GM23338 (cell line): Measurements from ENCODE around the gene EDIL3. TPM values are rescaled to one million over a fixed set of nuclear protein-coding genes. Genes with fewer than 3 reads are reported as not detected.

ENCODE experiments used
- ATAC-seq: fragments of 200-7000 bp; cut with Tn5 transposase; 3 replicates; pipeline ENCODE4 v1.9.1; 2020
- DNase-seq: peaks from one replicate; pipeline ENCODE4 v3.0.0-alpha.2; 2015; ENCODE audit warnings: low spot score
- H2AFZ ChIP-seq: fragments of 200-600 bp; sonication (generic); 2 replicates; pipeline ENCODE4 v1.8.0; 2016; ENCODE audit warnings: antibody characterized with exemption, mild to moderate bottlenecking, moderate library complexity
- H3F3A ChIP-seq: fragments of 200-600 bp; sonication (generic); replicated peaks from 2 replicates; pipeline ENCODE4 v1.8.0; 2017; ENCODE audit warnings: antibody characterized with exemption, mixed run types, low read depth
- H3K27ac ChIP-seq: fragments of 200-600 bp; sonication (generic); 2 replicates; pipeline ENCODE4 v1.6.1; 2016; ENCODE audit warnings: low read depth
- H3K27me3 ChIP-seq: fragments of 200-600 bp; sonication (generic); 2 replicates; pipeline ENCODE4 v1.8.0; 2016; ENCODE audit warnings: mild to moderate bottlenecking, mixed run types, moderate library complexity; ENCODE audit not compliant: insufficient read depth
- H3K36me3 ChIP-seq: fragments of 200-600 bp; sonication (generic); 2 replicates; pipeline ENCODE4 v1.8.0; 2016; ENCODE audit warnings: mild to moderate bottlenecking; ENCODE audit not compliant: insufficient read depth
- H3K4me1 ChIP-seq: fragments of 200-600 bp; sonication (generic); 2 replicates; pipeline ENCODE4 v1.8.0; 2016; ENCODE audit warnings: mild to moderate bottlenecking, moderate library complexity; ENCODE audit not compliant: insufficient read depth
- H3K4me2 ChIP-seq: fragments of 200-600 bp; sonication (generic); 2 replicates; pipeline ENCODE4 v1.7.1; 2017; ENCODE audit warnings: mixed run types
- H3K4me3 ChIP-seq: fragments of 200-600 bp; sonication (generic); 2 replicates; pipeline ENCODE4 v1.6.1; 2016; ENCODE audit warnings: mixed run types
- H3K79me2 ChIP-seq: fragments of 200-600 bp; sonication (generic); replicated peaks from 2 replicates; pipeline ENCODE4 v1.8.0; 2017; ENCODE audit warnings: mild to moderate bottlenecking; ENCODE audit not compliant: insufficient read depth
- H3K9me2 ChIP-seq: fragments of 200-600 bp; sonication (generic); 2 replicates; pipeline ENCODE4 v1.8.0; 2017; ENCODE audit not compliant: insufficient read depth
- H4K20me1 ChIP-seq: fragments of 200-600 bp; sonication (generic); replicated peaks from 2 replicates; pipeline ENCODE4 v1.8.0; 2017; ENCODE audit warnings: mild to moderate bottlenecking; ENCODE audit not compliant: insufficient read depth
- H3K27ac Mint-ChIP-seq: 2 replicates; pipeline ENCODE4 v1.8.0; 2020; ENCODE audit warnings: inconsistent platforms, mild to moderate bottlenecking, moderate library complexity, mixed read lengths
- H3K27me3 Mint-ChIP-seq: 3 replicates; pipeline ENCODE4 v1.8.0; 2022; ENCODE audit warnings: low read depth, mild to moderate bottlenecking, moderate library complexity, mixed read lengths, inconsistent platforms; ENCODE audit not compliant: insufficient read depth, poor library complexity
- H3K36me3 Mint-ChIP-seq: 3 replicates; pipeline ENCODE4 v1.8.0; 2021; ENCODE audit warnings: low read depth, mild to moderate bottlenecking, inconsistent platforms, moderate library complexity, mixed read lengths
- H3K4me1 Mint-ChIP-seq: 3 replicates; pipeline ENCODE4 v1.8.0; 2020; ENCODE audit warnings: mild to moderate bottlenecking, inconsistent platforms, mixed read lengths
- H3K4me3 Mint-ChIP-seq: 3 replicates; pipeline ENCODE4 v1.8.0; 2021; ENCODE audit warnings: moderate library complexity, mild to moderate bottlenecking, inconsistent platforms, mixed read lengths
- H3K9me3 Mint-ChIP-seq: 3 replicates; pipeline ENCODE4 v1.8.0; 2020; ENCODE audit warnings: moderate library complexity, mild to moderate bottlenecking, inconsistent platforms, mixed read lengths
- CREB1 ChIP-seq: fragments of 250-450 bp; sonication (Bioruptor Pico); IDR thresholded peaks from 2 replicates; pipeline ENCODE4 v1.5.0; 2020; ENCODE audit warnings: low read depth, mild to moderate bottlenecking, moderate library complexity
- JUNB ChIP-seq: IDR thresholded peaks from one replicate; pipeline ENCODE4 v1.6.1; 2016; ENCODE audit warnings: antibody characterized with exemption; ENCODE audit not compliant: unreplicated experiment
- NANOG ChIP-seq: IDR thresholded peaks from 2 replicates; pipeline ENCODE4 v1.6.1; 2016; ENCODE audit warnings: antibody characterized with exemption, borderline replicate concordance
- ZNF114 ChIP-seq: fragments of 250-450 bp; sonication (Bioruptor Pico); IDR thresholded peaks from 2 replicates; pipeline ENCODE4 v1.5.0; 2020; ENCODE audit warnings: mild to moderate bottlenecking, moderate library complexity
- ZNF331 ChIP-seq: fragments of 250-450 bp; sonication (Bioruptor Pico); IDR thresholded peaks from 2 replicates; pipeline ENCODE4 v1.5.0; 2020; ENCODE audit warnings: low read depth, mild to moderate bottlenecking, moderate library complexity
- polyA plus RNA-seq: library from polyadenylated mRNA; unstranded; fragments of >200 nt; fragmentation: Nextera tagmentation; extraction: Ambion mirVana; gene quantifications from 2 replicates; pipeline ENCODE4 v1.2.1, GENCODE V29; 2016
- total RNA-seq: library from RNA; depleted of rRNA; stranded (reverse); fragments of >200 nt; shearing (Covaris generic); gene quantifications from 2 replicates; pipeline ENCODE4 v1.2.3, GENCODE V29; 2014
- TF ChIP-seq, protein P1 (sequence below): IDR thresholded peaks from one replicate; pipeline ENCODE4 v1.6.1; 2018; ENCODE audit warnings: antibody characterized with exemption; ENCODE audit not compliant: unreplicated experiment
- TF ChIP-seq, protein P2 (sequence below): IDR thresholded peaks from 2 replicates; pipeline ENCODE4 v1.6.1; 2016; ENCODE audit warnings: antibody characterized with exemption
- TF ChIP-seq, protein P3 (sequence below): fragments of 250-450 bp; sonication (Bioruptor Pico); IDR thresholded peaks from 2 replicates; pipeline ENCODE4 v1.5.0; 2020; ENCODE audit warnings: mild to moderate bottlenecking, moderate library complexity
- TF ChIP-seq, protein P4 (sequence below), 2 experiments: fragments of 200-600 bp in 1 of 2; sonication (generic) in 1 of 2; conservative IDR thresholded peaks; 2 replicates each; pipeline versions ENCODE4 v1.5.1 to v1.6.1; 2016 to 2017; ENCODE audit warnings: antibody characterized with exemption in 2 of 2, low read depth in 2 of 2, mild to moderate bottlenecking in 2 of 2, moderate library complexity in 1 of 2

The EDIL3 gene
- total and polyA plus RNA-seq, 2 experiments from 2014 or later = 43.3 to 61.9 TPM

DNA sequence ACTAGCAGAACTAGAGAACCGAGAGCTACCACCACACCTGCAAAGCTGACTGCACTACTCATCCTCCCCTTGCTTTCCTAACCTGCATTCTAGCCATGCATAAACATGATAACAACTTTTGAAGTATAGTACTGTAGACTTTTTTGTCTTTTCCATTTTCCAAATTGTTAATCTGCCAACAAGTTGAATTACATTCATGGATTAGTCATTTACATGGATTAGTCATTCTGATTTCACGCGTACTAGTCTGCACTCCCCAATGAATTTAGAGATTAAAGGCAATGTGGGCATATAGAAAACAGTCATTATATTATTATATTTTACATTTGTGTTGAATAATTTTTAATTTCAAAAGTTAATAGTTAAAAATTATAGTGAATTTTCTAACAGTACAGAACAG, 81.4 kb downstream of the EDIL3 start:
- DNase-seq (no peak), ATAC-seq (no peak)
- H3K4me1 ChIP-seq = peaks cover 10% of the 10 kb centered on the region; the same call in 1 of the 2 replicates
- Mint-ChIP-seq H3K4me1 (peaks cover 12% of the 10 kb centered on the region), H3K36me3 (no peaks in the 10 kb centered on the region), H3K9me3 (0 out of 3 replicates have a peak, but pooled peaks cover 3% of the 10 kb centered on the region), H3K27me3 (no peaks in the 10 kb centered on the region), H3K27ac (no peak overlapping the region), H3K4me3 (no peak overlapping the region)
- no peak overlapping the region for H3K4me2 ChIP-seq
- H4K20me1 ChIP-seq = no peaks in the 10 kb centered on the region
- no peaks in the 10 kb centered on the region for H3K79me2 ChIP-seq
- no peaks in the 10 kb centered on the region for H3K9me2 ChIP-seq
- TF ChIP-seq ZNF114 (CRISPR knock-in tag) = no peak
- no peak for TF ChIP-seq NANOG
- TF ChIP-seq, protein P1, sequence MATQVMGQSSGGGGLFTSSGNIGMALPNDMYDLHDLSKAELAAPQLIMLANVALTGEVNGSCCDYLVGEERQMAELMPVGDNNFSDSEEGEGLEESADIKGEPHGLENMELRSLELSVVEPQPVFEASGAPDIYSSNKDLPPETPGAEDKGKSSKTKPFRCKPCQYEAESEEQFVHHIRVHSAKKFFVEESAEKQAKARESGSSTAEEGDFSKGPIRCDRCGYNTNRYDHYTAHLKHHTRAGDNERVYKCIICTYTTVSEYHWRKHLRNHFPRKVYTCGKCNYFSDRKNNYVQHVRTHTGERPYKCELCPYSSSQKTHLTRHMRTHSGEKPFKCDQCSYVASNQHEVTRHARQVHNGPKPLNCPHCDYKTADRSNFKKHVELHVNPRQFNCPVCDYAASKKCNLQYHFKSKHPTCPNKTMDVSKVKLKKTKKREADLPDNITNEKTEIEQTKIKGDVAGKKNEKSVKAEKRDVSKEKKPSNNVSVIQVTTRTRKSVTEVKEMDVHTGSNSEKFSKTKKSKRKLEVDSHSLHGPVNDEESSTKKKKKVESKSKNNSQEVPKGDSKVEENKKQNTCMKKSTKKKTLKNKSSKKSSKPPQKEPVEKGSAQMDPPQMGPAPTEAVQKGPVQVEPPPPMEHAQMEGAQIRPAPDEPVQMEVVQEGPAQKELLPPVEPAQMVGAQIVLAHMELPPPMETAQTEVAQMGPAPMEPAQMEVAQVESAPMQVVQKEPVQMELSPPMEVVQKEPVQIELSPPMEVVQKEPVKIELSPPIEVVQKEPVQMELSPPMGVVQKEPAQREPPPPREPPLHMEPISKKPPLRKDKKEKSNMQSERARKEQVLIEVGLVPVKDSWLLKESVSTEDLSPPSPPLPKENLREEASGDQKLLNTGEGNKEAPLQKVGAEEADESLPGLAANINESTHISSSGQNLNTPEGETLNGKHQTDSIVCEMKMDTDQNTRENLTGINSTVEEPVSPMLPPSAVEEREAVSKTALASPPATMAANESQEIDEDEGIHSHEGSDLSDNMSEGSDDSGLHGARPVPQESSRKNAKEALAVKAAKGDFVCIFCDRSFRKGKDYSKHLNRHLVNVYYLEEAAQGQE = no peak
- no peak for TF ChIP-seq ZNF331 (CRISPR knock-in tag)
- TF ChIP-seq JUNB = no peak
- TF ChIP-seq, protein P2, sequence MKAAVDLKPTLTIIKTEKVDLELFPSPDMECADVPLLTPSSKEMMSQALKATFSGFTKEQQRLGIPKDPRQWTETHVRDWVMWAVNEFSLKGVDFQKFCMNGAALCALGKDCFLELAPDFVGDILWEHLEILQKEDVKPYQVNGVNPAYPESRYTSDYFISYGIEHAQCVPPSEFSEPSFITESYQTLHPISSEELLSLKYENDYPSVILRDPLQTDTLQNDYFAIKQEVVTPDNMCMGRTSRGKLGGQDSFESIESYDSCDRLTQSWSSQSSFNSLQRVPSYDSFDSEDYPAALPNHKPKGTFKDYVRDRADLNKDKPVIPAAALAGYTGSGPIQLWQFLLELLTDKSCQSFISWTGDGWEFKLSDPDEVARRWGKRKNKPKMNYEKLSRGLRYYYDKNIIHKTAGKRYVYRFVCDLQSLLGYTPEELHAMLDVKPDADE = no peak
- H3K27ac ChIP-seq = no peak overlapping the region
- H3K36me3 ChIP-seq = no peaks in the 10 kb centered on the region
- H3K4me3 ChIP-seq = no peak overlapping the region
- no peak overlapping the region for H2AFZ ChIP-seq
- H3F3A ChIP-seq = no peaks in the 10 kb centered on the region
- H3K27me3 ChIP-seq = no peaks in the 10 kb centered on the region

DNA sequence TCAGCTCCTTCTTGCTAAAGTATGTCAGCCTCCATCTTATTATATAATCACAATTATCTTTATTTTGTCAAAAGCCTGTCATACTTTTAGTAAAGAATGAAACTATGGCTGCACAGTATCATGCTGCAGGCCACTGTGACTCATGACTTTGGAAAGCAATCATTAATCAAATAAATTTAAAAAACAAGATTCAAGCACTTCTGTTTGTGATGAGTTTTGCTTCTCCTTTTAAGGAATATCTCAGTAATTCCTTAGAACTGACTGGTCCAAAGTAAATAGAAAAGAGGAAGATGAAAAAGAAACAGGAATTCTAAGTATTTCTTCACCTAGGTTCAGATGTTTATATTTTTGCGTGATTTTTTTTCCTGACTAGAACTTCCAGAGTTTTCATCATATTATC, 83.1 kb downstream of the EDIL3 start:
- no peak for DNase-seq
- Histone ChIP-seq H3K36me3 (no peaks in the 10 kb centered on the region), H3K27me3 (no peaks in the 10 kb centered on the region), H3K79me2 (no peaks in the 10 kb centered on the region), H3K4me3 (no peak overlapping the region), H3K4me1 (0 out of 2 replicates have a peak, but pooled peaks cover 3% of the 10 kb centered on the region), H3K4me2 (no peak overlapping the region), H2AFZ (no peak overlapping the region), H4K20me1 (no peaks in the 10 kb centered on the region), H3F3A (no peaks in the 10 kb centered on the region), H3K27ac (no peak overlapping the region), H3K9me2 (no peaks in the 10 kb centered on the region)
- Mint-ChIP-seq H3K27me3 (no peaks in the 10 kb centered on the region), H3K4me3 (no peak overlapping the region), H3K9me3 (peaks cover 3% of the 10 kb centered on the region; the same call in 1 of the 3 replicates), H3K27ac (no peak overlapping the region; the same call in 1 of the 2 replicates), H3K36me3 (peaks cover 7% of the 10 kb centered on the region; the same call in 1 of the 3 replicates), H3K4me1 (peaks cover 2% of the 10 kb centered on the region; the same call in 1 of the 3 replicates)
- TF ChIP-seq, protein P3, sequence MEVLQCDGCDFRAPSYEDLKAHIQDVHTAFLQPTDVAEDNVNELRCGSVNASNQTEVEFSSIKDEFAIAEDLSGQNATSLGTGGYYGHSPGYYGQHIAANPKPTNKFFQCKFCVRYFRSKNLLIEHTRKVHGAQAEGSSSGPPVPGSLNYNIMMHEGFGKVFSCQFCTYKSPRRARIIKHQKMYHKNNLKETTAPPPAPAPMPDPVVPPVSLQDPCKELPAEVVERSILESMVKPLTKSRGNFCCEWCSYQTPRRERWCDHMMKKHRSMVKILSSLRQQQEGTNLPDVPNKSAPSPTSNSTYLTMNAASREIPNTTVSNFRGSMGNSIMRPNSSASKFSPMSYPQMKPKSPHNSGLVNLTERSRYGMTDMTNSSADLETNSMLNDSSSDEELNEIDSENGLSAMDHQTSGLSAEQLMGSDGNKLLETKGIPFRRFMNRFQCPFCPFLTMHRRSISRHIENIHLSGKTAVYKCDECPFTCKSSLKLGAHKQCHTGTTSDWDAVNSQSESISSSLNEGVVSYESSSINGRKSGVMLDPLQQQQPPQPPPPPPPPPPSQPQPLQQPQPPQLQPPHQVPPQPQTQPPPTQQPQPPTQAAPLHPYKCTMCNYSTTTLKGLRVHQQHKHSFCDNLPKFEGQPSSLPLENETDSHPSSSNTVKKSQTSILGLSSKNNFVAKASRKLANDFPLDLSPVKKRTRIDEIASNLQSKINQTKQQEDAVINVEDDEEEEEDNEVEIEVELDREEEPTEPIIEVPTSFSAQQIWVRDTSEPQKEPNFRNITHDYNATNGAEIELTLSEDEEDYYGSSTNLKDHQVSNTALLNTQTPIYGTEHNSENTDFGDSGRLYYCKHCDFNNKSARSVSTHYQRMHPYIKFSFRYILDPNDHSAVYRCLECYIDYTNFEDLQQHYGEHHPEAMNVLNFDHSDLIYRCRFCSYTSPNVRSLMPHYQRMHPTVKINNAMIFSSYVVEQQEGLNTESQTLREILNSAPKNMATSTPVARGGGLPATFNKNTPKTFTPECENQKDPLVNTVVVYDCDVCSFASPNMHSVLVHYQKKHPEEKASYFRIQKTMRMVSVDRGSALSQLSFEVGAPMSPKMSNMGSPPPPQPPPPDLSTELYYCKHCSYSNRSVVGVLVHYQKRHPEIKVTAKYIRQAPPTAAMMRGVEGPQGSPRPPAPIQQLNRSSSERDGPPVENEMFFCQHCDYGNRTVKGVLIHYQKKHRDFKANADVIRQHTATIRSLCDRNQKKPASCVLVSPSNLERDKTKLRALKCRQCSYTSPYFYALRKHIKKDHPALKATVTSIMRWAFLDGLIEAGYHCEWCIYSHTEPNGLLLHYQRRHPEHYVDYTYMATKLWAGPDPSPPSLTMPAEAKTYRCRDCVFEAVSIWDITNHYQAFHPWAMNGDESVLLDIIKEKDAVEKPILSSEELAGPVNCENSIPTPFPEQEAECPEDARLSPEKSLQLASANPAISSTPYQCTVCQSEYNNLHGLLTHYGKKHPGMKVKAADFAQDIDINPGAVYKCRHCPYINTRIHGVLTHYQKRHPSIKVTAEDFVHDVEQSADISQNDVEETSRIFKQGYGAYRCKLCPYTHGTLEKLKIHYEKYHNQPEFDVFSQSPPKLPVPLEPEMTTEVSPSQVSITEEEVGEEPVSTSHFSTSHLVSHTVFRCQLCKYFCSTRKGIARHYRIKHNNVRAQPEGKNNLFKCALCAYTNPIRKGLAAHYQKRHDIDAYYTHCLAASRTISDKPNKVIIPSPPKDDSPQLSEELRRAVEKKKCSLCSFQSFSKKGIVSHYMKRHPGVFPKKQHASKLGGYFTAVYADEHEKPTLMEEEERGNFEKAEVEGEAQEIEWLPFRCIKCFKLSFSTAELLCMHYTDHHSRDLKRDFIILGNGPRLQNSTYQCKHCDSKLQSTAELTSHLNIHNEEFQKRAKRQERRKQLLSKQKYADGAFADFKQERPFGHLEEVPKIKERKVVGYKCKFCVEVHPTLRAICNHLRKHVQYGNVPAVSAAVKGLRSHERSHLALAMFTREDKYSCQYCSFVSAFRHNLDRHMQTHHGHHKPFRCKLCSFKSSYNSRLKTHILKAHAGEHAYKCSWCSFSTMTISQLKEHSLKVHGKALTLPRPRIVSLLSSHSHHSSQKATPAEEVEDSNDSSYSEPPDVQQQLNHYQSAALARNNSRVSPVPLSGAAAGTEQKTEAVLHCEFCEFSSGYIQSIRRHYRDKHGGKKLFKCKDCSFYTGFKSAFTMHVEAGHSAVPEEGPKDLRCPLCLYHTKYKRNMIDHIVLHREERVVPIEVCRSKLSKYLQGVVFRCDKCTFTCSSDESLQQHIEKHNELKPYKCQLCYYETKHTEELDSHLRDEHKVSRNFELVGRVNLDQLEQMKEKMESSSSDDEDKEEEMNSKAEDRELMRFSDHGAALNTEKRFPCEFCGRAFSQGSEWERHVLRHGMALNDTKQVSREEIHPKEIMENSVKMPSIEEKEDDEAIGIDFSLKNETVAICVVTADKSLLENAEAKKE (CRISPR knock-in tag) = no peak
- TF ChIP-seq, protein P4, sequence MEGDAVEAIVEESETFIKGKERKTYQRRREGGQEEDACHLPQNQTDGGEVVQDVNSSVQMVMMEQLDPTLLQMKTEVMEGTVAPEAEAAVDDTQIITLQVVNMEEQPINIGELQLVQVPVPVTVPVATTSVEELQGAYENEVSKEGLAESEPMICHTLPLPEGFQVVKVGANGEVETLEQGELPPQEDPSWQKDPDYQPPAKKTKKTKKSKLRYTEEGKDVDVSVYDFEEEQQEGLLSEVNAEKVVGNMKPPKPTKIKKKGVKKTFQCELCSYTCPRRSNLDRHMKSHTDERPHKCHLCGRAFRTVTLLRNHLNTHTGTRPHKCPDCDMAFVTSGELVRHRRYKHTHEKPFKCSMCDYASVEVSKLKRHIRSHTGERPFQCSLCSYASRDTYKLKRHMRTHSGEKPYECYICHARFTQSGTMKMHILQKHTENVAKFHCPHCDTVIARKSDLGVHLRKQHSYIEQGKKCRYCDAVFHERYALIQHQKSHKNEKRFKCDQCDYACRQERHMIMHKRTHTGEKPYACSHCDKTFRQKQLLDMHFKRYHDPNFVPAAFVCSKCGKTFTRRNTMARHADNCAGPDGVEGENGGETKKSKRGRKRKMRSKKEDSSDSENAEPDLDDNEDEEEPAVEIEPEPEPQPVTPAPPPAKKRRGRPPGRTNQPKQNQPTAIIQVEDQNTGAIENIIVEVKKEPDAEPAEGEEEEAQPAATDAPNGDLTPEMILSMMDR (conservative IDR thresholded peaks at IDR 0.05; ENCODE audit: low read depth in 2 of 2) = no peak
- TF ChIP-seq NANOG (no peak), CREB1 (no peak)
- ATAC-seq = no peak
